ENCODE data around the gene FAM120AOS.
"Not testable (repeated sequence)": the region's sequence is repeated elsewhere in the genome, so short reads cannot be mapped to it uniquely, and the experiment has no call there.

The FAM120AOS gene

GRCh38 chr9:93446073-93446472, 7.3 kb downstream of the FAM120AOS start:
- no peak overlapping the region for H3K4me3 ChIP-seq (ENCODE audit: low read depth, low read length)
- TF ChIP-seq CTCF (IDR thresholded peaks at IDR 0.05; ENCODE audit: low read depth, low read length, missing control alignments), result no peak
- no peak for DNase-seq (ENCODE audit: low read depth)

- no peak overlapping the region for H3K4me3 ChIP-seq (ENCODE audit: low read depth, low read length)
- no peak for TF ChIP-seq CTCF (IDR thresholded peaks at IDR 0.05; ENCODE audit: low read depth, low read length, missing control alignments)
- DNase-seq (ENCODE audit: low read depth), result no peak
These were observed 12.3 kb downstream of the FAM120AOS start for GRCh38 chr9:93440896-93441580.

DNA sequence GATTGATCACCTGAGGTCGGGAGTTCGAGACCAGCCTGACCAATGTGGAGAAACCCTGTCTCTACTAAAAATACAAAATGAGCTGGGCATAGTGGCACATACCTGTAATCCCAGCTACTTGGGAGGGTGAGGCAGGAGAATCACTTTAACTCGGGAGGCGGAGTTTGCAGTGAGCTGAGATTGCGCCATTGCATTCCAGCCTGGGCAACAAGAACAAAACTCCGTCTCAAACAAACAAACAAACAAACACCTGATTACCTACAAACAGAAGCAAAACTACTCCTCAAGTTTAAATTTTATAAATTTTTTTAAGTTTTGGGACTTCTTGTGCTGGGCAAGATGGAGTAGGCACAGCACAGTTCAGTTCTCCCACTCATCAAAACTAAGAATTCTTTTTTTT, 14.1 kb downstream of the FAM120AOS start:
- not testable (repeated sequence) for H3K4me3 ChIP-seq (ENCODE audit: low read depth, low read length); DNase-seq (ENCODE audit: low read depth)

GRCh38 chr9:93437996-93438395, 15.4 kb downstream of the FAM120AOS start:
- no peak overlapping the region for H3K4me3 ChIP-seq (ENCODE audit: low read depth, low read length)
- no peak for DNase-seq (ENCODE audit: low read depth)
- no peak for TF ChIP-seq CTCF (IDR thresholded peaks at IDR 0.05; ENCODE audit: low read depth, low read length, missing control alignments)

GRCh38 chr9:93436655-93437407, 16.6 kb downstream of the FAM120AOS start:
- no peak for DNase-seq (ENCODE audit: low read depth)
- no peak for TF ChIP-seq CTCF (IDR thresholded peaks at IDR 0.05; ENCODE audit: low read depth, low read length, missing control alignments)
- H3K4me3 ChIP-seq (ENCODE audit: low read depth, low read length), result no peak overlapping the region

DNA sequence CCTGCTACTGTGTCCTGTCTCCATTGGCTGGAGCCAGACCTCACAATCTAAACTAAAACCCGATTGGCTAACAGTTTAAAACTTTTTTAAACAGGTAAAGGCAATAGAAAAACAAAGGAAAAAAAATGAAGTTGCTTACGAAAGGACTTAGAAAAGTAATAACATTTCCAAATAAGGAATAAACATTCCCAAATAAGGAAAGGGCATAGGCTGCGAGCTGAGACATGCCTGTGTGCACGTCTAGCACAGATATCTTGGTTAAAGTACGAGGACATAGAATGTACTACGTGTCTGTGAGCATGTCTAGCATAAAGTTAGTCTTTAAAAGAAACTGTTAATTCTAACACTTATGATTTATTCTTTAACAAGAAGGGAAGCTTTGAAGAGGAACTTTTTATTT, 17.2 kb downstream of the FAM120AOS start:
- no peak for DNase-seq (ENCODE audit: low read depth)
- no peak for TF ChIP-seq CTCF (IDR thresholded peaks at IDR 0.05; ENCODE audit: low read depth, low read length, missing control alignments)
- no peak overlapping the region for H3K4me3 ChIP-seq (ENCODE audit: low read depth, low read length)

DNA sequence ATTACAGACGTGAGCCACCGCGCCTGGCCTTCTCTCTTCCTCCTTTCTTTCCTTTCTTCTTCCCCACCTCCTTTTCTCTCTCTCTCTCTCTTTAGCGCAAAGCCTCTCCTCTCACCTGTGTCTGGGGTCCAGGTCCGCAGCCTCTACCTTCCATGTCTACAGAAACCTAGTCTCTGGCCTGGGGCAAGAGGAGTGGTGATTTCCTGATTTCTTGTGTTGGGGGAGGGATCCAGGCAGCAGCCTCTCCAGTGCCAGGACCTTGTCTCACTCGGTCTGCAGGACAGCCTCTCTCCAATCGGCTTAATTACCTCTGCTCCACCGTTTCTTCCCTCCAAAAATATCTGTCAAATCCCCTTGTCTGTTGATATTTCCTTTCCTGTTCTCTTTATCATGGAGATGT, 18.0 kb downstream of the FAM120AOS start:
- no peak for DNase-seq (ENCODE audit: low read depth)
- H3K4me3 ChIP-seq (ENCODE audit: low read depth, low read length), result no peak overlapping the region
- no peak for TF ChIP-seq CTCF (IDR thresholded peaks at IDR 0.05; ENCODE audit: low read depth, low read length, missing control alignments)

Measured in GM12864 (cell line).